ENCODE data around the gene SPDYE1.

The SPDYE1 gene

GRCh38 chr7:44044315-44045225 is 46.9 kb downstream of the SPDYE1 start, which contains the start of gene DBNL:
Gene DBNL (plus strand): TSS chr7:44044702. CDS start chr7:44044738, 36 bp downstream.
- peak; percentile 86 to 89 for DNase-seq

- peak in 1 of 2 donors; percentile 36 for DNase-seq
Observed at GRCh38 chr7:44045226-44046014, 47.7 kb downstream of the SPDYE1 start.

- peak; percentile 54 to 85 for DNase-seq
Observed at GRCh38 chr7:44046321-44047061, 48.8 kb downstream of the SPDYE1 start.

GRCh38 chr7:44048031-44048795 is 50.5 kb downstream of the SPDYE1 start:
- DNase-seq: no peak

- DNase-seq: no peak
Observed at GRCh38 chr7:44050121-44050914, 52.6 kb downstream of the SPDYE1 start.

- no peak for DNase-seq
Observed at GRCh38 chr7:44050915-44051560, 53.3 kb downstream of the SPDYE1 start.

- no peak for DNase-seq
Observed at GRCh38 chr7:44051611-44052220, 54.0 kb downstream of the SPDYE1 start.

- DNase-seq: no peak
Observed at GRCh38 chr7:44052771-44053365, 55.2 kb downstream of the SPDYE1 start.

GRCh38 chr7:44056681-44057080 is 59.0 kb downstream of the SPDYE1 start:
- DNase-seq: no peak

GRCh38 chr7:44057181-44057848 is 59.6 kb downstream of the SPDYE1 start:
- no peak for DNase-seq

- DNase-seq: peak in 1 of 2 donors; percentile 36
Observed at GRCh38 chr7:44057849-44058758, 60.4 kb downstream of the SPDYE1 start.

GRCh38 chr7:44058759-44059218 is 61.1 kb downstream of the SPDYE1 start:
- DNase-seq: no peak

- peak in 1 of 2 donors; percentile 73 for DNase-seq
Observed at GRCh38 chr7:44059219-44060090, 61.8 kb downstream of the SPDYE1 start.

All from CD4-positive, alpha-beta T cell treated with Interleukin-1 beta for 1 hour (primary cell).